ENCODE results near the gene SLAMF9.

DNA sequence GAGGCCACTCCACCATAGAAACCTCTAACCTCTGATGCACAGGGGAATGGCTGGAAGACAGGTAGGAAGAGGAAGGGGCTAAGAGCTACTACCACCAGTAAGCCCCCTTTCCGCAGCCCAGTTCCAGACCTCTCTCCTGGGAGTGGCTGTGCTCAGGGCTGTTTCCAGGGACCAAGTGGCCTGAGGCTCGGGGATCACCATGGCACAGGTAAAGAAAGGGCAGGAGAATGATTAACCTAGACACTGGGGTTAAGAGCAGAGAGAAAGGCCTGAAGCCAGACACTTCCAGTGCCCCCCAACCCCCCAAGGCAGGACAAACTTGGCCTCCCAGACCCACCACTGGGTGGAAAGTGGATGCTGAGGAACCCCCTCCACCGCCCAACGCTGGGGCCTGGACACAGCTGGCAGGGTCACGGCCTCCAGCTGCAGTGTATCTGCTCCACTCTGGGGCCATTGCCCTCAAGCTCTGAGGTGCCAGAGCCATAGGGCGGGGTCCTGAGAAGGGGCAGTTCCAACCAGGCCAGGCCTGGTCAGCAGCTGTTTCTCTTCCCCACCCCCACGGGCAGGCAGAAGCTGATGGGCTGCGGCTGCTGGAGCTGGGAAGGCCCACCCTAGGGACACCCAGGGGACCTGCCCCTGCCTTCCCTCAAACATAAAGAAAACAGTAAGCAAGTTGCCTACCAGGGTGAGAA lies 31.4 kb downstream of the SLAMF9 start:
- TF ChIP-seq CTCF (IDR thresholded peaks at IDR 0.05) (no peak), ZNF121 (CRISPR knock-in tag; IDR thresholded peaks at IDR 0.05) (no peak), ZNF423 (CRISPR knock-in tag; IDR thresholded peaks at IDR 0.05) (no peak), PREB (CRISPR knock-in tag; IDR thresholded peaks at IDR 0.05; ENCODE audit: borderline replicate concordance) (no peak), TP53 (CRISPR knock-in tag; IDR thresholded peaks at IDR 0.05) (no peak), CBFB (CRISPR knock-in tag; IDR thresholded peaks at IDR 0.05; ENCODE audit: low read depth) (no peak), FOXP1 (CRISPR knock-in tag; IDR thresholded peaks at IDR 0.05; ENCODE audit: borderline replicate concordance) (no peak), ATF3 (CRISPR knock-in tag; conservative IDR thresholded peaks at IDR 0.05) (no peak)
- TF ChIP-seq, protein P1, sequence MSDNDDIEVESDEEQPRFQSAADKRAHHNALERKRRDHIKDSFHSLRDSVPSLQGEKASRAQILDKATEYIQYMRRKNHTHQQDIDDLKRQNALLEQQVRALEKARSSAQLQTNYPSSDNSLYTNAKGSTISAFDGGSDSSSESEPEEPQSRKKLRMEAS (CRISPR knock-in tag; IDR thresholded peaks at IDR 0.05), result no peak
- TF ChIP-seq, protein P2, sequence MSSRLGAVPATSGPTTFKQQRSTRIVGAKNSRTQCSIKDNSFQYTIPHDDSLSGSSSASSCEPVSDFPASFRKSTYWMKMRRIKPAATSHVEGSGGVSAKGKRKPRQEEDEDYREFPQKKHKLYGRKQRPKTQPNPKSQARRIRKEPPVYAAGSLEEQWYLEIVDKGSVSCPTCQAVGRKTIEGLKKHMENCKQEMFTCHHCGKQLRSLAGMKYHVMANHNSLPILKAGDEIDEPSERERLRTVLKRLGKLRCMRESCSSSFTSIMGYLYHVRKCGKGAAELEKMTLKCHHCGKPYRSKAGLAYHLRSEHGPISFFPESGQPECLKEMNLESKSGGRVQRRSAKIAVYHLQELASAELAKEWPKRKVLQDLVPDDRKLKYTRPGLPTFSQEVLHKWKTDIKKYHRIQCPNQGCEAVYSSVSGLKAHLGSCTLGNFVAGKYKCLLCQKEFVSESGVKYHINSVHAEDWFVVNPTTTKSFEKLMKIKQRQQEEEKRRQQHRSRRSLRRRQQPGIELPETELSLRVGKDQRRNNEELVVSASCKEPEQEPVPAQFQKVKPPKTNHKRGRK (CRISPR knock-in tag; IDR thresholded peaks at IDR 0.05; ENCODE audit: borderline replicate concordance), result no peak
